Medulla oblongata (tissue), 1 donor: ENCODE measurements around the gene XIST.
"Not testable (repeated sequence)": the region's sequence is repeated elsewhere in the genome, so short reads cannot be mapped to it uniquely, and the experiment has no call there.

Source experiments
- DNase-seq: peaks from one replicate; pipeline ENCODE4 v3.0.0-alpha.2; 2015; ENCODE audit errors: extremely low spot score

XIST gene

DNA sequence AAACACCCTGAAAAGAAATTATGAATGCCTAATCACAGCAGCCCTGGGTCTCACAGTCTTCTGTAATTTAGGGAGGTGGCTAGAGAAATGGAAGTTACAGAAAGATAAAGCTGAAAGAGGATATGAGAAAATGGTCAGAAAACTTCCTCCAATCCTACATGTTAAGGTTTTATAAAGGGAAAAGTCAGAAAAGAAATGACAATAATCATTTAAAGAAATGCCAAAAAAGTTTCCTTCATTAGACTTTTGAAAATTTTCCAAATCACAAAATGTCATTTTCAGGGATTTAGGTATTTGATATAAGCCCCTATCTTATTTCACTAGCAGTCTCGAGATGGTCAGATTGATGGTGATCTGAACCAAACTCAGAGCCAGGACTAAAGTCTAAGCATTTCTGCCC lies 13.4 kb downstream of the XIST start:
- DNase-seq = no peak

- DNase-seq = no peak
These were observed 14.4 kb downstream of the XIST start for GRCh38 chrX:73838123-73838522.

- DNase-seq = no peak
These were observed 15.5 kb downstream of the XIST start for GRCh38 chrX:73836956-73837477.

DNA sequence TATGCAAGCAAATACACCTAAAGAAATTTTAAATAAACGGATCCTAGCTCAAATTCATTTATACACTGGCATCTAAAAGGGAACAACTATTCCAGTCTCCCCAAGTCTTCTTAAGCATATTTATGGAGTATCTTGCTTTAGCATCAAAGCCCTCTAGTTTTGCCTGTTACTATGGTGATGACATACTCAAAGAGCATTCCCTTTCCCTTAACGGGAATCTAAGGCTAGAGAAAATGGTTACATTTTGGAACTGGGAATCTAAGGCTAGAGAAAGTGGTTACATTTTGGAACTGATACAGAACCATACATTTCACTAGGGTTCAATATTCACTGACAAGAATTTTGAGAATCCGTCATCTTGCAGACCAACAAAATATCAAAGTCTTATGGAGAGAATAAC lies 18.3 kb downstream of the XIST start:
- DNase-seq = no peak

DNA sequence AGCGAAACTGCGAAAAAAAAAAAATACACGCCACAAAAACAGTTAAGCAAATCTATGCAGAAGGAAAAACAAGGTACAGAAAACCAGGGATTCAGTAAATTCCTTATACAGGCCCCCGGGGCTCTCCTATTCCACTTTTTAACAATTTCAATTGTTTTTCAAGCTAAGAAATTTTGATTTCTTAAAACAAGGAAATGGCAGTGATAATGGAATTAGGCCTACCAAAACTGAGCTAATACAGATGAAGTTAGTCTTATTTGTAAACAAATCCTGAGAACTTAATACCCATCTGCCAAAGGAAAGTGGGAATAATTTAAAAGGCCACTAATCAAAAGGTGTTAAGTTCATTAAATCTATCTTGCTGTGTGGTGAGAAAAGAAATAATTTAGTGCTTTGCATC lies 20.2 kb downstream of the XIST start:
- DNase-seq = no peak

DNA sequence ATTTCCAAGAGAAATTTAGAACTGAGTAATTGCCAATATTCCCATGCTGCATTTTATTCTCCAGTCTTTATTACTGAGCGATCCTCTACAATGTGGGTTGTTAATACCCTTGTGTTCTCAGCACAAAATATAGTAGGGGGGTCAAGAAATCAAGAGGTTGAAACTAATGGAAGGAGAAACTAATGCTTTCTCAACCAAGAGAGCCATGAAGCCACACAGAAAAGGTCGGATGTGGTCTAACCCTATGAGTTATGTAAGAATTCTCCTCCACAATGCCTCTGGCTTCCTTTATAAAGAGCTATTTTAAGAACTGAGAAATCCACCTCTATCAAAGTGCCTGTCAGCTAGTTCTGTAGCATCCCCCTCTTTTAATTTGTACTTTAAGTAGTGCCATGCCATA lies 21.0 kb downstream of the XIST start:
- no peak for DNase-seq

DNA sequence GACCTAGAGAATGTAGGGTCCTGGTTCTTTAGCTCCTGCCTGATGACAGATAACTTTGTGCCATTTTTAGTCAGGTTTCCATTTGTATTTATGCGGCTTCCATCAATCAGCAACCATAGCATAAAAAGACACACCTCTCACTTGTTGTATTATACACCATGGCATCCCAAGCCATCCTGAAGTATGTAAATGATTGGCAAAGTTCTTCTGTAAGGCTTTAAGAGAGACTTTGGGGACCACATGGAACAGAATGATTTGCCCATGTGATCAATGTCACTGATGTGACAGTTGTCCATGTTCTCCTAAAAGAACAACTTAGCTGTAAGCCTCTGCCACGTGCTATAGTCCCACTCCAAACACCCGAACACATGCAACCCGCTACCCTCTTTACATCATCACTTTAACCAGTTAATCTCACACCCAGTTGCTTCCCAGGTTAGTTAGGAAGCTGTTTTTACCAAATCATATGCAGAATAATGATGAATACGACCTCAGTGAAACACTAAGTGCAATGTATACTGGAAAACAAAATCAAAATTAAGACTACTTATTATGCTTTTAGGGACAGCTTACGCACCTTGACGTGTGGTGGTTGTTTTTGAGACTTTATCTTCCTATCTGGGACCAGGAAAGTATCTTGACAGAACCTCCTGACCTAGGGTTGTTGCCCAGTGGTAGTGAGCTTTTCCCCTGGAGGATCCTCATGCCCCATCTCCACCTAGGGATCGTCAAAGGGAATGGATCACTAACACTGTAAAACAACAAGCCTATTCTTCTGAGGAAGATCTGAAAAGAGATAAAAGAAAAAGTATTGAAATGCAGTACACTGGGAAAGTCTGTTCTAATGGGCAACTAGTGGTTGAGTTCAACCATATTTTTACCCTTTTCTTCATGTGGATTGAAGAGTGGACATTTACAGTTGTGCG lies 21.8 kb downstream of the XIST start:
- DNase-seq = no peak

- no peak for DNase-seq
These were observed 22.5 kb downstream of the XIST start for GRCh38 chrX:73829890-73830466.

GRCh38 chrX:73828080-73828720 lies 24.3 kb downstream of the XIST start:
- DNase-seq = no peak

GRCh38 chrX:73827406-73827805 lies 25.1 kb downstream of the XIST start:
- no peak for DNase-seq

DNA sequence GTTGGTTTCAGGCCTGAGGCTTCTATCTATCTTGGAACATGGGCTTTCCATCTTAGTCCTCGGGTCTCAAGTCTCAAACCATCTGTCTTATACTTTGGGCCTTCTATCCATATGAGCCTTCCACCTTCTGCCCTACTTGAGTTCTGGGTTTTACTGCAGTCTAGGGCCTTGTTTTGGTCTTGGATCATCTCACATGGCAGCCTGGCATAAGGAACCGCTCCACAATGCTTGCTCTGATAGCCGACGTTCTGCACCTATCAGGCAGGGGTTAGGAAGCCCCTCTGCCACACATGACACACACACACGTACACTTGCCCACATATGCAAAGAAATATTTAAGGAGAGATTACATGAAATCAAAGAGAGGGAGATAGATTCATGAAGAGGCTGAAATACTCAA lies 25.5 kb downstream of the XIST start:
- DNase-seq = no peak

GRCh38 chrX:73825569-73825968 lies 26.9 kb downstream of the XIST start:
- DNase-seq = no peak

DNA sequence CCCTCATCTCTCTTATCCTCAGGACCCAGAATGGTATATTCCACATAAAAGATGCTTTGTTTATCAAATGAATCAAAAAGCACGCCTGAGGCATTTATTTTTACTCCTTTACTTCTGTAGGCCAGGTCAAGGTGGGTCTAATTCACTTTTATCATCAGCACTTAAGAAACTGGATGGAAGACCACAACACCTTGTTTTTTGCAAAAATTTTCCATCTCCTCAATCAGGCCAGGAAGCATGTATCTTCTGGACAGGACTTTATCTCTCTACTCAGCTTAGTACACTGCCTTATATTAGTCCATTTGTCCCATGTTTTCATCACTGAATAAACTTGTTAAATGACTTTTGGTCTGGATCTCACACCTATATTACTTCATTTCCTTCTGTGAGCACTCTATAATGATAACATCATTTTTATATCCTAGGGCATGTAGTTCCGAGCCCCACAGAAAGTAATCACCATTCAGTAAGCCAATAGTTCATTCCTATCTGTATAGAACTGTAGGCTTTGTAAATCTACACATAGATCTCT lies 29.0 kb downstream of the XIST start:
- no peak for DNase-seq

GRCh38 chrX:73822775-73823174 lies 29.7 kb downstream of the XIST start:
- no peak for DNase-seq

- no peak for DNase-seq
These were observed 30.5 kb downstream of the XIST start for GRCh38 chrX:73821921-73822559.

- DNase-seq = not testable (repeated sequence)
These were observed 32.5 kb downstream of the XIST start for GRCh38 chrX:73819864-73820558.

- no peak for DNase-seq
These were observed 34.1 kb downstream of the XIST start for GRCh38 chrX:73818200-73819116.

- no peak for DNase-seq
These were observed 34.9 kb downstream of the XIST start for GRCh38 chrX:73817393-73818199.

- no peak for DNase-seq
These were observed 40.3 kb downstream of the XIST start for GRCh38 chrX:73812256-73812655.
